HUDEP-2 (cell line): ENCODE data around the gene PDE3B.

ENCODE experiments used
- DNase-seq, 76 experiments: peaks; one replicate each; lab custom pipeline; 2025; ENCODE audit not compliant: unreplicated experiment in 76 of 76; lab: John Stamatoyannopoulos, UW

PDE3B gene

DNA sequence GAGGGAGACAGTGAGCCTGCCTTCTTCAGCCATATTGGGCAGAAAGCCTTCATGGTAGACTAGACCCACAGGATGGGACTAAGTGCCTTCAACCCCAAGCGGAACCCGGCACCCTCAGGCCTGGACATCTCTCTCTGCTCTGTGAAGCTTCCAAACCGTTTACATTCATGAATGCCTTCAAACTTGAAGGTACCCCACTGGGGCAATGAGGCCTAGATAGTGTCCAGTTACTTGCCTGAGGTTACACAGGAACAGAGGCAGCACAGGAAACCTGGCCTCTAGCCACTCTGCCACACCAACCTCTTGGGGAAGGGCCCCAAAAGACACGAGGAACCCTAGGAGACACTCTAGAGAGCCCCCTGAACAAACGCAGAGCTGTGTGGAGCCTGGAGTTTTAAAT, 263.0 kb downstream of the PDE3B start:
- DNase-seq = peak in 1 of 76 experiments; percentile 2

DNA sequence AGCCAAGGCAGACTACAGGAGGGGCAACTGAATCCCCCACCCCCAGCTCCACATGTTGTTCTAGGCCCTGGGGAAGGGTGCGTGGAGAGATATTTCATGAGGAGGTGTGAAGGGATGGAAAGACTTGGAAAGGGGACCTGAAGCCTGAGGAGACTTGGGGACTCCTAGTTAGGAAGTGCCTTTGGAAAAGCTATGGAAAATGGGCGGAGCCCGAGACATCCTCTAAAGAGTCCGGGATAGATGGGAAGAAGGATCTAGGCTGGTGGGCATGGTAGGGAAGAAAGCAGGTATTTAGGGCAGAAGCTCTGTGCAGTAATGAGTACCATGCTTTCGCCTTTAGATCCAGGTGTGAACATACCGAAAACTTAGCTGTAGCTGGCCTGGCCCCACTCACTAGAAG, 263.4 kb downstream of the PDE3B start:
- no peak for DNase-seq

DNA sequence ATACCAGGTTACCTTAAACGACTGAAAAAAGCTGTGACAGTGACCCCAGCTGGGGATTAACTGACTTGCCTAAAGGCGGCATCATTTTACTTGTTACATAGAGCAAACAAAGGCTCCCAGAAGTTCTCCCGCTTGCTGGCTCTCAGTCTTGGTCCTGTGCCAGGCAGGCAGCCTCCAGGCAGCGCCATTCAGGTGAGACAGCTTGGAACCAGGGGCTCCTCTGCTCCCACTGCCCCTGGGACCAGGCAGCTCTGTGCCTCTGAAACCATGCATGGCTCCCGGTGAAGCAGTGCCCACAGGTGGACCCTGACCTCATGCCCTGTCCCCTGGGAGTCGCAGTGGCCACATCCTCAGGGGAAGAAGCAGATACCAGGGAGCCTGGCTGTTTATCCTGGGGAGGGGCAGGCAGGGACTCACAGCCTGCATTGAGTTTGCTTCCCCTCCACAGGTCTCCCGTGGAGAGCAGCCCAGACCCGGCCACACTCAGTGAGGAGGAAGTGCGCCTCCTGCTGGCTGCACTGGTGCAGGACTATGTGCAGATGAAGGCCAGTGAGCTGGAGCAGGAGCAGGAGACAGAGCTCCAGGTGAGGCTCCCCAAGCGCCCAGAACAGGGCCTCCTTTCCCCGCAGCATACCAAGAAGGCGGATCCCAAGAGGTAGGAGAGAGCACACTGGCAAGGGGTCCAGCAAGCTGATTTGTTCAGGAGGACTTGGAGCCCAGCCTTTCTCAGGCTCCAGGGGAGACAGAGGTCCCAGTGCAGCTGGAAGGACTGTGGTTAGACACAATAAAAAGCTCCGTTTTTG, 264.0 kb downstream of the PDE3B start:
- DNase-seq = peak in 64 of 76 experiments; percentile 7 to 81 (median 57)

DNA sequence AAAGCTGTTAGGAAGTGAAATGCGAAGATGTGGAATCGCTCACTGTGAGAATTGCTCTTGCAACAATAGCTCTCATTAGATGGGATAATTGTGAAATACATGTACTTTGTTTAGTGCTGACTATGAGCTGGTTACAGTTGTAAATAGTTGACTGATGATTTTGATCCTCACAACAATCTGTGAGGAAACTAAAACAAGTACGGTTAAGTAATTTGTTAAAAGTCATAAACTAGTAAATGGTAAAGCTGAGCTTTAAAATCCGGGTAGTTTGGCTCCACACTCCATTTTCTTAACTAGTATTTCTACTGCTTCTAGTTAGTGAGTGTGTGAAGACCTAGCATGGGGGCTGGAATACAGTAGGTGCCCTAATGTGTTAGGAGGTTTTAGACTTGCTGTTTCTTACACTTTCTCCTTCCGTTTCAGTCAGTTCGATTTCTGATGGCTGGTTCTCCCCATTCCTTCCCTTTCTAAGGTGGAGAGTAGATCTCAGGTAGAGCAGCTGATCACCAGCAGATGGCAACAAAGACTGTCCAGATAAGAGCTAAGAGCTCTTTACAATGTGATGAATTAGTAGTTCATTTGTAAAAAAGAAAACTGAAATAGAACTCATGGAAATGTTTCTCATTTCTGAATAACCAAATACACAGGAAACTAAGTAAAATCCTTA, 264.7 kb downstream of the PDE3B start:
- peak in 19 of 76 experiments; percentile 1 to 35 (median 12) for DNase-seq

DNA sequence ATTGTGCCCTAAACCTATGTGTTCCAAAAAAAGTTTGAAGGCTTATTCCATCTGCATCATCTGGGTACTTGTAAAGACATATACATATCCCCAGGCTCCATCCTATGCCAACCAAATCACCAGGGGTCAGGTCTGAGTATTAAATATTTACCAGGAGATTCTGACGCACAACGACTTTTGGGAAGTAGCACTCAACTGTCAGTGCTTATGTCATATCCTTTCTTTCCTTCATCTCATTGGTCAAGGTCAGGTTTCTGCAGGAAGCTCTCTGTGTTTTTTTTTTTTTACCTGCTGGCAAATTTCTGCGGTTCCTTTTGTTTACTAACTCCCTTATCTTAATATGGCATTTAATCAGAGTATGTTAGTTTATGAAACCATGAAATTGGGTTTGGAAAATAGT, 270.9 kb downstream of the PDE3B start:
- DNase-seq = no peak

DNA sequence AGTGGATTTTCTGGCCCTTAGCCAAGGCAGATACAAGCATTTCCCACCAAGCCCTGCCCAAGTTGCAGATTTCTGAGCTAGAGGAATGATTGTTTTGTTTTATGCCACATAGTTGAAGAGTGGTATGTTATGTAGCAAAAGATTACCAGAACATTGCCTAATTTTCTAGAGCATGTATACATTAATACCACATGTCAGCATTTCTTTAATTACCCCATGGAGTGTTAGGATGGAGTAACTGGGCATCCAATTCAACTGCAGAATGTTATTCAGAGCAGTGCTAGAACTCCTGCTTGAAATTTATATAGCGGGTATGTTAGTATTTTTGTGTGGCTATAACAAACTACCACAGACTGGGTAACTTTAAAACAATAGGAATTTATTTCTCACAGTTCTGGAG, 272.8 kb downstream of the PDE3B start:
- DNase-seq = no peak
